ENCODE measurements around the gene MRPS5. TPM values are rescaled to one million over a fixed set of nuclear protein-coding genes. Genes with fewer than 3 reads are reported as not detected.

The MRPS5 gene
- total RNA-seq, 1 donor from 2014 or later, result 51.9 TPM

DNA sequence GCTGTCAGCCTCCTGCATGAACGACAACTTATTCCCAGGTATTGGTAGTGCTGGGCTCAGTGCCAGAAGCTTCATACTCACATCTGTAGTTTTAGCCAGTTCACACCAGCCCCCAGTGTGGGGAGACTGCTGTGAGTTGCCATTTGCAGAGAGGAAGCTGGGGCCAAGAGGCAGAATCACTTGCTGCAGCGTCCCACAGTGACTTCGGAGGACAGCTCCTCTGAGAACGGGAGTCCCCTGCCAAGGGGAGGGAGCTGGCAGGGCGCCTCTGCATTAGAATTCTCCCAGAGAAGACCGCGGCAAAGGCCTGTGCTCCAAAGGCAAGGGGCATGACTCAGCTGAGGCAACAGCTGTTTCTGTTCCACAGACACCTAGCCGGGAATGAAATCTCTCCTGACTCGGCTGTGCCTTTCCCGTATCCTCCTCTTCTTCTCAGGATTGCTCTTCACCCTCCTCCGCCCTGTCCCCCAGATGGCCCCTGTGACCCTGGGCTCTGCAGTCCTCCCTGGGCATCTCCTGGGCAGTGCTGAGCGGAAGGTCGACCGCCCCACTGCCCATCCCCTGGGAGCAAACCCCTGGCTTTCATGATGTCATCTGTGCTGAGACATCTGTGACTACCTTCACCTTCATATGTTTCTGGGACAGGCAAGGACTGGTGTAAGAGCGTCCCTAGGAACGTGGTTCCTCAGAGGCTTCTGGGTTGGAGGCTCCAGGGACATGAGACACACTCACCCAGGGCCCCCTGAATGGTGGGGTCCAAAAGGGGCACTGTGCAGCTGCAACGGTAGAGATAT lies 78.1 kb downstream of the MRPS5 start:
- DNase-seq, result peak; percentile 72
- H3K27me3 ChIP-seq (ENCODE audit: low read depth), result no peaks in the 10 kb centered on the region
- intact Hi-C loops (cut with DNase I), result no loop called here
- H3K9me3 ChIP-seq, result no peaks in the 10 kb centered on the region
- no peaks in the 10 kb centered on the region for H3K36me3 ChIP-seq
- no peak overlapping the region for H3K4me3 ChIP-seq
- peaks cover 22% of the 10 kb centered on the region for H3K4me1 ChIP-seq
- TF ChIP-seq, protein P1, sequence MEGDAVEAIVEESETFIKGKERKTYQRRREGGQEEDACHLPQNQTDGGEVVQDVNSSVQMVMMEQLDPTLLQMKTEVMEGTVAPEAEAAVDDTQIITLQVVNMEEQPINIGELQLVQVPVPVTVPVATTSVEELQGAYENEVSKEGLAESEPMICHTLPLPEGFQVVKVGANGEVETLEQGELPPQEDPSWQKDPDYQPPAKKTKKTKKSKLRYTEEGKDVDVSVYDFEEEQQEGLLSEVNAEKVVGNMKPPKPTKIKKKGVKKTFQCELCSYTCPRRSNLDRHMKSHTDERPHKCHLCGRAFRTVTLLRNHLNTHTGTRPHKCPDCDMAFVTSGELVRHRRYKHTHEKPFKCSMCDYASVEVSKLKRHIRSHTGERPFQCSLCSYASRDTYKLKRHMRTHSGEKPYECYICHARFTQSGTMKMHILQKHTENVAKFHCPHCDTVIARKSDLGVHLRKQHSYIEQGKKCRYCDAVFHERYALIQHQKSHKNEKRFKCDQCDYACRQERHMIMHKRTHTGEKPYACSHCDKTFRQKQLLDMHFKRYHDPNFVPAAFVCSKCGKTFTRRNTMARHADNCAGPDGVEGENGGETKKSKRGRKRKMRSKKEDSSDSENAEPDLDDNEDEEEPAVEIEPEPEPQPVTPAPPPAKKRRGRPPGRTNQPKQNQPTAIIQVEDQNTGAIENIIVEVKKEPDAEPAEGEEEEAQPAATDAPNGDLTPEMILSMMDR (IDR thresholded peaks at IDR 0.05), result no peak
- ATAC-seq, result peak; percentile 82 to 84
- peak overlapping the region; percentile 18 for H3K27ac ChIP-seq

DNA sequence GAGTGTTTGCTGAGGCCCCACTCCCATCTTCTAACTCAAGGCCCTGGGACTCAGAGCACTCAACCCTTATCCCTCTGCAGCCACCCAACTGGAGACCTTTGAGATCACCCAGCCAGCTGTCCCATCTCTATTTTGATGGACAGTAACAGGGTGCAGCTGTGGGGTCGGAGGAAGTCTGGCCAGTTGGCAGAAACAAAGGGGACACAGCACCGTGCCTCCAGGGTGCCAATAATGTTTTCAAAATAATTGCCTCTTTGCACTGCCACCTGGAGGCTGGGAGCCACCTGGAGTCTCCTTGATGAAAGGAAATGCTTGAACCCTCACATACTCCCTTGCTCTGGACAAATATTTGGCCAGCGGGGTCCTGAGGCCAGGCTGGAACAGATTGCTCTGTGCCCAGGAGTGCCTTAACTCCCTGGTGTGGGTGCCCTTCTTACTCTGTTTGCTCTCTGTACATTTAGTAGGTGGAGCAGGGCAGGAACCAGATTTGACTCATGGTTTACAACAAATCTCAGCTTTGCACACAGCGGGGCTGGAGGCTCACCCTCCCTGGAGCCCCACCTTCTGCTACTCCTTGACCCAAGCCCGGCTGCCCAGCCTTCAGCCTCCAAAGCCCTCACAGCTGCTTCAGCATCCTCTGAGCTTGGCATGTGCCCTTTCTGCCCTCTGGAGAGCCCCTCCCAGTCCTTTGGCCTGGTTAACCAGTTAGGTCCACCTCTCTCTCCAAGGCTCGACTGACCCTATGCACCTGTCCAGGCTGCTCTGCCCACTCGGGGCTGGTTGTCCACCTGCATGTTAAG lies 78.9 kb downstream of the MRPS5 start:
- peak overlapping the region; percentile 18 for H3K27ac ChIP-seq
- DNase-seq, result no peak
- no peaks in the 10 kb centered on the region for H3K36me3 ChIP-seq
- no peak overlapping the region for H3K4me3 ChIP-seq
- peaks cover 22% of the 10 kb centered on the region for H3K4me1 ChIP-seq
- no peaks in the 10 kb centered on the region for H3K9me3 ChIP-seq
- TF ChIP-seq, protein P1 (IDR thresholded peaks at IDR 0.05), result no peak
- peak; percentile 18 to 40 for ATAC-seq
- H3K27me3 ChIP-seq (ENCODE audit: low read depth), result no peaks in the 10 kb centered on the region
- intact Hi-C loops (cut with DNase I), result no loop called here

DNA sequence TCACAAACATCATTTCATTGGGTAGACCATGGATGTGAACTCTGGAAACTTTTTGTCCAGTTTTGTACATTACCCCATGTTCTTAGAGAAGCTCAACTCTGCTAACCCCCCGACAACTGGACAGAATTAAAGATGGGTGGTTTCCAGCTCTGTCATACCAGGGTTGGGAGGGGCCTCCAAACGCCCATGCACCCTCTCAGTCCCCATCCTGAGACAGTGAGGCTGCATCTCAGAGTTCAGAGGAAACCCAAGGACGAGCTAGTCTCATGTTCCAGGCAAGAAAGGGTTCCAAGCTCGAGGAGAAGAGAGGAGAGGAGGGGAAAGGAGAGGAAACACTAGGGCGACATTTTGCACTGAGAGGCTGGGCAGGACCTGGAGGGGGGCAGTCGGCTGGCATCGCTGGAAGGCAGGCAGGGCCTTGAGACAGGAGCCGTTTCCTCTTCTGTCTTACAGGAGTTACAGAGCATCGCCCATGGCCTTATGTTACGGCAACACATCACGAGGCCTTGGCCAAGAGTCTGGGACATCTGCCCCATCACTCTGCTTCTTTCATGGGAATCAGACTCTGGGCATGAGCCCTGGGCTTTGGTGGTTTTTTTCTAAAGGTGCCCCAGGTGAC lies 79.7 kb downstream of the MRPS5 start:
- ATAC-seq (no peak), DNase-seq (no peak)
- TF ChIP-seq, protein P1 (IDR thresholded peaks at IDR 0.05), result no peak
- no peaks in the 10 kb centered on the region for H3K9me3 ChIP-seq
- H3K36me3 ChIP-seq, result no peaks in the 10 kb centered on the region
- H3K4me1 ChIP-seq, result peaks cover 22% of the 10 kb centered on the region
- intact Hi-C loops (cut with DNase I), result no loop called here
- no peak overlapping the region for H3K4me3 ChIP-seq
- no peaks in the 10 kb centered on the region for H3K27me3 ChIP-seq (ENCODE audit: low read depth)
- no peak overlapping the region for H3K27ac ChIP-seq

DNA sequence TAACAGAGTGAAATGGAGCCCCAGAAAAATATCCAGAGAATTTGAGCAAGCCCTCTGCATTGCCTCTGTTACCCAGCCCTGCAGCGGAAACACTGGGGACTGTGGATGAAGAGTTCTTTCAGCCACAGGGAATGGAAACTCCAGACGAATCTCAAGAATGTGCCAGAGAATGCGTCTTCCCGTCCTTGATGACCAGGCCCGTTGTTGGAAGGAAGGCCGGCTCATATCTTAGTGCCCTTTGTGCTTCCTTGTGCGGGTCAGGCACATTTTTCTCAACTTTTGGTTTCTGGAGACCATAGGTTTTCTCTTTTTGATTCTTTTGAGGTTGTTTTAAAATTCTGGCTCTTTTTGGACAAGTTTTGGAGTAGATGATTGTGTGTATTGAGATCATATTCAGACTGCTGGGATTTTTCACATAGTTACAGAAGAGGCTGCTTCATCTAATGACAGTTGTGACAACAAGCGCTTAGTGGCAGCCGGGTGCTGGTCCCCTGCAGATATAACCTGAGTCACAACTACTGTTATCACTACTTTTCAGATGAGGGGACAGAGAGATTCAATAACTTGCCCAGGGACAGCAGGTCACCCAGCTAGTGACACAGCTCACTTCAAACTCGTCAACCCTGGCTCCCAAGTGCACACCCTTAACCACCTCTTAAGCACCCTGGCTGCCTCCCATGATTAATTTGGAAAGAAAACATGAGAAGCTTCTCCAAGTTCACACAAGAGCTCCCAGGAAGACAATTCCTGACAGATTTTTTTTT lies 80.4 kb downstream of the MRPS5 start:
- DNase-seq (no peak), ATAC-seq (no peak)
- Histone ChIP-seq H3K27me3 (ENCODE audit: low read depth) (no peaks in the 10 kb centered on the region), H3K4me3 (no peak overlapping the region), H3K27ac (no peak overlapping the region), H3K9me3 (no peaks in the 10 kb centered on the region), H3K36me3 (no peaks in the 10 kb centered on the region), H3K4me1 (peaks cover 22% of the 10 kb centered on the region)
- intact Hi-C loops (cut with DNase I), result no loop called here
- TF ChIP-seq, protein P1 (IDR thresholded peaks at IDR 0.05), result no peak

DNA sequence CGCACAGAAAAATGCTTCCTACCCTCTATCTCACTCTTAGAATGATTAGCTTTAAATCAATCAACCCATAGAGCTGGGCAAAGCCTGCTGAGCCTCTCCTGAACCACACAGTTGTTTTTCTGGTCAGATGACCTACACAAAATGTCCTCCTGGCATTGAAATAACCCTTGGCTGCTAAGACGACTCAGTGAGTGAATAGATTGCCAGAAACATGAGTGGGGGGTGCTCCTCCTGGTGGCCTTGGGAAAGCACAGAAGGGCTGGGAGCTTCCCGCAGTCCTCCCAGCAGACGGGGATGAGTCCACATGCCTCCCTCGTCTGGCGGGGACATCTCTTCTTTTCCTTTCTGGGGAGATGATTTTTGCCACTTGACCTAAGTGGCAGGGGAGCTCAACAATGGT lies 81.2 kb downstream of the MRPS5 start:
- ATAC-seq (no peak), DNase-seq (no peak)
- peaks cover 22% of the 10 kb centered on the region for H3K4me1 ChIP-seq
- intact Hi-C loops (cut with DNase I), result no loop called here
- no peaks in the 10 kb centered on the region for H3K9me3 ChIP-seq
- TF ChIP-seq, protein P1 (IDR thresholded peaks at IDR 0.05), result no peak
- no peaks in the 10 kb centered on the region for H3K27me3 ChIP-seq (ENCODE audit: low read depth)
- H3K36me3 ChIP-seq, result no peaks in the 10 kb centered on the region
- no peak overlapping the region for H3K4me3 ChIP-seq
- no peak overlapping the region for H3K27ac ChIP-seq

Data from lower lobe of right lung (tissue), 2 donors.